KBM-7 (cell line): ENCODE results near the gene RASA1.

Experiments used
- DNase-seq: peaks from one replicate; pipeline ENCODE4 v3.0.0-alpha.2; 2015
- in situ Hi-C: fragments of 300-500 bp; cut with MboI; formaldehyde crosslinking; loops from 2 replicates; pipeline ENCODE4 v1.14.3; 2020; ENCODE audit warnings: low sequenced_read_pairs, low pct_unique_long_range_greater_than_20kb, mixed read lengths

RASA1 gene

GRCh38 chr5:87347272-87347671, 79.6 kb downstream of the RASA1 start:
- no peak for DNase-seq
- in situ Hi-C loops, result no loop called here

DNA sequence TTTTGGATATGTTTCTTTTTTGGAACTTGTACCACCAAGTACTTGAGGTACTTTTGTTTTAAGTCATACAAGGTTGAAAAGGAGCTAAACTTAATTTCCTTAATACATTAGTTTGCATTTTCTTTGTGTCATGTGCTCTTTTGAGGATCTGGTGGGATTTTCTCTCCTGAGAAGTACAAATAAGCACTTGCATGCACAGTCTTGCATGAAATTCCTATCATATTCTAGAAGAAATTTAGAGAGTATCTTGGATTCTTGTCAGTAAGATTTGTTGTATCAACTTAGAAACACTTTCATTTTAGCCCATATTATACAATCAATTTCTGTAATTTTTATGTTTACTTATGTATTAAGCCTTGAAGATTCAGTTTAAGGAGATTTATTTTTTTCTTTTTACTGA, 80.2 kb downstream of the RASA1 start:
- in situ Hi-C loops, result no loop called here

GRCh38 chr5:87354496-87354895, 86.8 kb downstream of the RASA1 start:
- no peak for DNase-seq
- in situ Hi-C loops, result no loop called here

More for the DNA sequence above, 80.2 kb downstream of the RASA1 start:
- no peak for DNase-seq

GRCh38 chr5:87359106-87359505, 91.4 kb downstream of the RASA1 start:
- in situ Hi-C loops, result no loop called here
- no peak for DNase-seq

DNA sequence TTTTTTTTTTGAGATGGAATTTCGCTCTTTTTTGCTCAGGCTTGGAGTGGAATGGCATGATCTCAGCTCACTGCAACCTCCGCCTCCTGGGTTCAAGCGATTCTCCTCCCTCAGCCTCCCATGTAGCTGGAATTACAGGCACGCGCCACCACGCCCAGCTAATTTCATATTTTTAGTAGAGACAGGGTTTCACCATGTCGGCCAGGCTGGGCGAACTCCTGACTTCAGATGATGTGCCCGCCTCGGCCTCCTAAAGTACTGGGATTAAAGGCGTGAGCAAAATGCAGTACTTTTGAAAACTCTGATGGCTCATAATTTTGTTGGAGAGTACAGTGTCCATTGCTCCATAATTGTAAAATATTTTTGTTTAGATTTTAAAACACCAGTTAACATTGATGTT, 92.4 kb downstream of the RASA1 start:
- in situ Hi-C loops, result no loop called here
- no peak for DNase-seq

DNA sequence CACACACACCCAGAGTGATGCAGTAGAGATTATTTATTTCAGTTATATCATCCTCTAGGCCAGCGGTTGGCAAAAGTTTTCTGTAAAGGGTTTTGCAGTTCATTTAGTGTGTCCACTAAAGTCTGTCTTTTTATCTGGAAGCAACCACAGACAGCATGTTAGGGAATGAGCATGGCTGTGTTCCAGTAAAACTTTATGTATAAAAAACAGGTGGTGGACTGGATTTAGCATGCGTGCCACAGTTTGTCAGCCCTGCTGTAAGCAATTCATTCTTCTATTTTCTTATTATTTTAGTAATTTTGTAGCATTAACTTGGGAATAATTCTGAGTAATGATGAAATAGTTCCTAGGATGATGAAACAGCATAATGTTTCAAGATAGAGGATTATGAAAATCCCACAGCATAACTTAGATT, 93.4 kb downstream of the RASA1 start:
- in situ Hi-C loops, result no loop called here
- DNase-seq, result no peak

DNA sequence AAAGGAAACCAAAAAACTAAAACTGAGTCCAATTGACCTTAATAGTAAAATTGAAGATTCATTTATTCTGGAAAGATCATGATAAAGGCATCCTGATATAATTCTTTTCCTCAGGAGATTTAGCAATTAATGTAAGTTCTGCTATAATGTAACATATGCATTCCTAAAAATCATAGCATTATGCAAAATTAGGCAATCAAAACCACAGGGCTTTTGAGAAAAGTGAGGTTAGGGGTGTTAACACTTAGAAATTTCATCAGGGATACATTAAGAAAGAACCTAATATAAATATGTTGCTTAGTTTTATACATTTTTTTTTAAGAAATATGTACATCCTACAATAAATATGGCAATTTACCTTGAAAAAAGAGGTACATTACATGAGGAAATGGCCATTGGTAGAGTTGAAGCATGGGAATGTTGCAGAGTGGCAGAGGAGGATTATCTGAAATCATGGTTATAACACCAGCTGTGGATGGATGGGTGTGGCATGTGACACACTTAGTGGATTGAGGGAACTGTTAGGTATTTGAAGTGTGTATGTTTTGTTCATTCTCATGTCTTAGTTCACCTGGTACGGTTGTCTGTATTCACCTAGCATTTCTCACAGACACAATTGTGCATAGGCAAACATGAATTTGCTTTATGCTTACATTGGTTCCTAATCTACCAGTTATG, 94.0 kb downstream of the RASA1 start:
- in situ Hi-C loops, result no loop called here
- no peak for DNase-seq

DNA sequence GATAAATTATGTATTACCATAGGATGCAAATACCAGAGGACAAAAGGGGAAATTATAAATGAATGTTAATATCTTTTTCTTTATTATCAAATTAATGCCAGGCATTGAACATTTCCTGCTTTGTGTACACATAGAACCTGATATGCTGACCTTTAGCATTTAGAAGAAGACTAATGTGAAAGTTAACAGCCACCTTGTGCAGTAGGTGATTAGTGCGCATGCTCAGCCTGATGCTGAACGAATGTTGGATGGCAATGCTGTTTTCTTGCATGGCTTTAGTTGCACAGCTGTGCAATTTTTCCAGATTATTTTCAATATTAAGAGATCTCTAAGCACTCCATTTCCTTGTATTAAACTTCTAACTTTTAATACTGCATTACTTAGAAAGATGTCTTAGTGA, 99.6 kb downstream of the RASA1 start:
- no peak for DNase-seq
- in situ Hi-C loops, result no loop called here

- no peak for DNase-seq
- in situ Hi-C loops, result no loop called here
Observed at GRCh38 chr5:87368601-87369000, 100.9 kb downstream of the RASA1 start.

GRCh38 chr5:87369431-87369830, 101.7 kb downstream of the RASA1 start:
- no peak for DNase-seq
- in situ Hi-C loops, result no loop called here

GRCh38 chr5:87372705-87373104, 105.0 kb downstream of the RASA1 start:
- in situ Hi-C loops, result no loop called here

GRCh38 chr5:87382224-87382623, 114.5 kb downstream of the RASA1 start:
- in situ Hi-C loops, result no loop called here
- no peak for DNase-seq

More at GRCh38 chr5:87372705-87373104, 105.0 kb downstream of the RASA1 start:
- no peak for DNase-seq

DNA sequence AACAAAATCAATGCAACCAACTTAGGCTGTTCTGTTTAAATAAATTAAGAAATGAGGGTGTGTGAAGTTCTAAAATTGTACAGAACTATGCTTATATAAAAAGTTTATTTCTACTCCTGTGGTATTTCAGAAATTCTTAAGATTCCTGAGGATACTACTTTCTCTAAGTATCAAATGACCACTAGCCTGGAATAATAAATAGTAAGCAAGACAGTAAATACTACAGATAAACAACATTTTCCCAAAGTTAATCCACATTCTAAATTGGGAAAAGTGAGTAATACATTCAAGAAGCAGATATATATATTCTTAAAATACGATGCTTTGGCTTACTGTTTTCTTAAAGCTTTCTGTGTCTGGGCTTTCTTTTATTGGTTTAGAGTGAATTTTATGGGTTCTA, 115.5 kb downstream of the RASA1 start:
- no peak for DNase-seq
- in situ Hi-C loops, result no loop called here

GRCh38 chr5:87385802-87386201, 118.1 kb downstream of the RASA1 start:
- in situ Hi-C loops, result no loop called here
- no peak for DNase-seq

GRCh38 chr5:87388129-87388528, 120.4 kb downstream of the RASA1 start:
- in situ Hi-C loops, result no loop called here
- no peak for DNase-seq

GRCh38 chr5:87389296-87390034, 121.8 kb downstream of the RASA1 start:
- in situ Hi-C loops, result no loop called here
- DNase-seq, result no peak

GRCh38 chr5:87390075-87390474, 122.4 kb downstream of the RASA1 start:
- DNase-seq, result no peak
- in situ Hi-C loops, result no loop called here

DNA sequence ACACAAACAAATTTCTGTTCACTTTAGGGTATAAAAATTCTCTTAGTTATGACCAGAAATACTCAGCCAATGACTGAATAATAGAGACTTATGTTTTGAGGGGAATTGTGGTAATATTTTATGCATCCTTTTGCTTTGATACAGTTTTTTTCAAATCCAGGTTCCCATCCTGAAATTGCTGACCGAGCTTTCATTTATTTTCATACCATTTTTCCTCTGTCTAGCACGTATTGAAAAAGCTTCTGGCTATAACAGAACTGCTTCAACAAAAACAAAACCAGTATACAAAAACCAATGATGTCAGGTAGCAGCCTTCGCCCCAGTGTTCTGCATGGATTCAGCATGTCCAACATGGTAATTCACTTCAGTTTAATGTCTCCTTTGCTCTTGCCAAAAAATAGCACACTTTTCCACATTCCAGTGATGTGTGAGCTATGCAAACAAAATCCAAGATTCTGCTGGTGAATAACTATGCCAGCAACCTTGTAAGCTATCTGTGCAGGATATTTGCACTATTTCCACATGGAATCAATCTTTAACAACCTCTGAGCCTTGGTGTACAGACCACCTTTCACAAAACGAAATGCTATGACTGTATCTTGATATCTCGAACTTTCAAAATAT, 123.0 kb downstream of the RASA1 start:
- in situ Hi-C loops, result no loop called here

DNA sequence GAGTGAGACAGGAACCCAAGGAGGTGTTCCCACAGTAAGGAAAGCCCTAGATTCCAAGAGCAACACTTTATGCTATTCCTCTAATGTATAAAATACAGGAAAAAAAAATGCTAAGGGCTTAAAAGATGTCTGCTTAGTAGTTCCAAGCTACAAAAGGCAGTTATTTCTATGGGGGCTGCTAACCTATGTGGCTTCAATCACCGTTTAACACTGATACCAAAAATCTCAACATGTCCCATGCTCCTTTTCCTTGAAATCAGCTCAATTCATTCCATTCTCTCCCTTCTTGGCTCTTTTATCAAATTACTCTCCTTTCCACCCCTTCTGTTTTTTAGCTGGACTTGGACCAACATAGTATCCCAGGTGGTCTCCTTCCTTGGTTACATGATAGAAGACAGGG, 124.5 kb downstream of the RASA1 start:
- in situ Hi-C loops, result no loop called here
- no peak for DNase-seq

More for the DNA sequence above, 123.0 kb downstream of the RASA1 start:
- no peak for DNase-seq

GRCh38 chr5:87392801-87393200, 125.1 kb downstream of the RASA1 start:
- in situ Hi-C loops, result no loop called here
- no peak for DNase-seq
